ENCODE results near the gene ZDHHC22. TPM values are rescaled to one million over a fixed set of nuclear protein-coding genes. Genes with fewer than 3 reads are reported as not detected.
"Not testable (repeated sequence)": the region's sequence is repeated elsewhere in the genome, so short reads cannot be mapped to it uniquely, and the experiment has no call there.

Gene ZDHHC22
- total RNA-seq, 3 donors from 2014 or later (not counting 1 experiment from before 2014, with no cell fraction given), result not detected

DNA sequence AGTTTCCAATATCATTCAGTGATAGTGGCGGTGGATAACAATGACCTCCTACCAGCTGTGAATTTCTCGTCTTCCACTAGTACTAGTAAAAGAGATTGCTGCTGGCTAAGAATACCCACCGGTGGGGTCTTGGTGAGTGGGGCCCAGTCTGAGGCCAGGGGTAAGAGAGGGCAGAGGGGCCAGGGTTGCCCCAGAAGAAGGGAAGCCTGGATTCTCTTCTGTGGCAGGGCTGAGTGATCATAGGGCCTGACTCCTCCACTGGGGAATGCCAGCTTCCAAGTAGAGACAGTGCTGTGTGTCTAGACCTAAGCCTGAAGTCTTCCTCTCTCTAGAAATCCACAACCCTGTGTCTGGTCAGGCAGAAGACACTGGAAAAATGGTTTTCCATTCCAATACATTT is 34.3 kb upstream of the ZDHHC22 start:
- TF ChIP-seq, protein P1, sequence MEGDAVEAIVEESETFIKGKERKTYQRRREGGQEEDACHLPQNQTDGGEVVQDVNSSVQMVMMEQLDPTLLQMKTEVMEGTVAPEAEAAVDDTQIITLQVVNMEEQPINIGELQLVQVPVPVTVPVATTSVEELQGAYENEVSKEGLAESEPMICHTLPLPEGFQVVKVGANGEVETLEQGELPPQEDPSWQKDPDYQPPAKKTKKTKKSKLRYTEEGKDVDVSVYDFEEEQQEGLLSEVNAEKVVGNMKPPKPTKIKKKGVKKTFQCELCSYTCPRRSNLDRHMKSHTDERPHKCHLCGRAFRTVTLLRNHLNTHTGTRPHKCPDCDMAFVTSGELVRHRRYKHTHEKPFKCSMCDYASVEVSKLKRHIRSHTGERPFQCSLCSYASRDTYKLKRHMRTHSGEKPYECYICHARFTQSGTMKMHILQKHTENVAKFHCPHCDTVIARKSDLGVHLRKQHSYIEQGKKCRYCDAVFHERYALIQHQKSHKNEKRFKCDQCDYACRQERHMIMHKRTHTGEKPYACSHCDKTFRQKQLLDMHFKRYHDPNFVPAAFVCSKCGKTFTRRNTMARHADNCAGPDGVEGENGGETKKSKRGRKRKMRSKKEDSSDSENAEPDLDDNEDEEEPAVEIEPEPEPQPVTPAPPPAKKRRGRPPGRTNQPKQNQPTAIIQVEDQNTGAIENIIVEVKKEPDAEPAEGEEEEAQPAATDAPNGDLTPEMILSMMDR (IDR thresholded peaks at IDR 0.05), result no peak
- no peaks in the 10 kb centered on the region for H3K4me1 Mint-ChIP-seq
- no peak for DNase-seq
- Histone ChIP-seq H3K27me3 (ENCODE audit: control insufficient read depth, insufficient read depth, low read length) (peaks cover 2% of the 10 kb centered on the region), H3K4me3 (ENCODE audit: low read length) (no peak overlapping the region), H3K36me3 (ENCODE audit: control insufficient read depth, insufficient read depth, low read length) (no peaks in the 10 kb centered on the region), H3K9me3 (ENCODE audit: control insufficient read depth, insufficient read depth, low read length) (no peaks in the 10 kb centered on the region), H3K4me1 (ENCODE audit: control insufficient read depth, insufficient read depth, low read length) (peaks cover under 1% of the 10 kb centered on the region), H3K27ac (ENCODE audit: low read length) (no peak overlapping the region)
- no peak overlapping the region for H3K4me3 Mint-ChIP-seq
- WGBS (ENCODE audit: insufficient coverage), result 85% methylated on average over 2 of the region's 3 CpGs
- H3K36me3 Mint-ChIP-seq, result peaks cover under 1% of the 10 kb centered on the region
- no peak for ATAC-seq
- H3K9me3 Mint-ChIP-seq, result peaks cover under 1 to 1% of the 10 kb centered on the region in 2 donors
- H3K27ac Mint-ChIP-seq, result no peak overlapping the region
- intact Hi-C loops (cut with micrococcal nuclease), result no loop called here
- peaks cover 13 to 16% of the 10 kb centered on the region in 2 donors for H3K27me3 Mint-ChIP-seq (ENCODE audit: low read depth in 2 of 2)

GRCh38 chr14:77173911-77174617 is 32.5 kb upstream of the ZDHHC22 start:
- H3K27ac ChIP-seq (ENCODE audit: low read length); H3K27ac Mint-ChIP-seq; H3K9me3 ChIP-seq (ENCODE audit: control insufficient read depth, insufficient read depth, low read length); H3K27me3 ChIP-seq (ENCODE audit: control insufficient read depth, insufficient read depth, low read length); H3K4me1 Mint-ChIP-seq; DNase-seq; H3K4me1 ChIP-seq (ENCODE audit: control insufficient read depth, insufficient read depth, low read length); intact Hi-C loops (cut with micrococcal nuclease); ATAC-seq; H3K4me3 Mint-ChIP-seq; H3K36me3 ChIP-seq (ENCODE audit: control insufficient read depth, insufficient read depth, low read length); H3K4me3 ChIP-seq (ENCODE audit: low read length): not testable (repeated sequence)
- 90% methylated on average over 9 of the region's 9 CpGs for WGBS (ENCODE audit: insufficient coverage)
- H3K36me3 Mint-ChIP-seq, result peaks cover 11% of the 10 kb centered on the region
- peaks cover 13 to 18% of the 10 kb centered on the region in 2 donors for H3K27me3 Mint-ChIP-seq (ENCODE audit: low read depth in 2 of 2)
- peaks cover 4 to 11% of the 10 kb centered on the region in 2 donors for H3K9me3 Mint-ChIP-seq

DNA sequence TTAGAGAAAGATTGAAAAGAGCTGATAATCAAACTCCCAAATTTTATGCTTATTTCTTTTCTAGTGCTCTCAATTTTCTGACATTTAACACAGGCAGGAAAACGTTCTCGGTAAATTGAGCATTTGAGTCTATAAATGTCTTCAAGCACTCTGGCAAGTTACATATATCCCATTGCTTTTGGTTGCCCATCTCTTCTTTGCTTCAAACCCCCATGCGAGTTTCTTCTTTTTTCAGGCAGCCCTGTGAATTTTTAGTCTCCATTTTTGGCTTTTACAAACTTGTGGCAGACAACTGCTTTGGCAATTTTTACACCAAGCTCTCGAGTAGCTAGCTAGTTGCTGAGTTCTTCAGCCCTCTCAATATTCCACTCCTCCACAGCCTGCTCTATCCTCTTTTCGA is 31.3 kb upstream of the ZDHHC22 start:
- H3K27me3 Mint-ChIP-seq (ENCODE audit: low read depth in 2 of 2), result peaks cover 7 to 21% of the 10 kb centered on the region in 2 donors
- H3K27ac Mint-ChIP-seq, result no peak overlapping the region
- DNase-seq, result no peak
- Histone ChIP-seq H3K27me3 (ENCODE audit: control insufficient read depth, insufficient read depth, low read length) (peaks cover 2% of the 10 kb centered on the region), H3K4me3 (ENCODE audit: low read length) (no peak overlapping the region), H3K4me1 (ENCODE audit: control insufficient read depth, insufficient read depth, low read length) (no peaks in the 10 kb centered on the region), H3K9me3 (ENCODE audit: control insufficient read depth, insufficient read depth, low read length) (no peaks in the 10 kb centered on the region), H3K36me3 (ENCODE audit: control insufficient read depth, insufficient read depth, low read length) (no peaks in the 10 kb centered on the region), H3K27ac (ENCODE audit: low read length) (no peak overlapping the region)
- WGBS (ENCODE audit: insufficient coverage), result 87% methylated on average over 5 of the region's 5 CpGs
- TF ChIP-seq, protein P1 (IDR thresholded peaks at IDR 0.05), result no peak
- H3K4me3 Mint-ChIP-seq, result no peak overlapping the region
- H3K36me3 Mint-ChIP-seq, result peaks cover 11% of the 10 kb centered on the region
- intact Hi-C loops (cut with micrococcal nuclease), result no loop called here
- peaks cover 4 to 16% of the 10 kb centered on the region in 2 donors for H3K9me3 Mint-ChIP-seq
- ATAC-seq, result no peak
- no peaks in the 10 kb centered on the region for H3K4me1 Mint-ChIP-seq

DNA sequence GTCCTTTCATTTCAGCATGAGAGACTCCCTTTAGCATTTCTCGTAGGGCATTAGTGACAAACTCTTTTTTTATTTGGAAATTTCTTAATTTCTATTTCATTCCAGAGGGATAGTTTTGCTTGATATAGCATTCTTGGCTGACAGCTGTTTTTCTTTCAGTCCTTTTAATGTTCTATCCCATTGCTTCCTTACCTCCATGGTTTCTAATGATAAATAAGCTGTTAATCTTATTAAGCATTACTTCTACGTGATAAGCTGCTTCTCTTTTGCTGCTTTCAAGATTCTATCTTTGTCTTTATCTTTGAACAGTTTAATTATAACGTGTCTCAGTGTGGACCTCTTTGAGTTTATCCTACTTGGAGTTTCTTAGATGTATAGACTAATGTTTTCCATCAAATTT is 28.5 kb upstream of the ZDHHC22 start:
- H3K9me3 Mint-ChIP-seq, result peaks cover 4 to 16% of the 10 kb centered on the region in 2 donors
- no peak for DNase-seq
- peaks cover 11% of the 10 kb centered on the region for H3K36me3 Mint-ChIP-seq
- H3K4me3 ChIP-seq (ENCODE audit: low read length), result no peak overlapping the region
- H3K4me1 ChIP-seq (ENCODE audit: control insufficient read depth, insufficient read depth, low read length), result no peaks in the 10 kb centered on the region
- intact Hi-C loops (cut with micrococcal nuclease), result no loop called here
- no peak overlapping the region for H3K27ac Mint-ChIP-seq
- WGBS (ENCODE audit: insufficient coverage), result no CpG with 5 or more reads among the region's 3 CpGs
- no peak overlapping the region for H3K27ac ChIP-seq (ENCODE audit: low read length)
- no peaks in the 10 kb centered on the region for H3K36me3 ChIP-seq (ENCODE audit: control insufficient read depth, insufficient read depth, low read length)
- H3K4me3 Mint-ChIP-seq, result no peak overlapping the region
- H3K4me1 Mint-ChIP-seq, result no peaks in the 10 kb centered on the region
- peaks cover 7 to 20% of the 10 kb centered on the region in 2 donors for H3K27me3 Mint-ChIP-seq (ENCODE audit: low read depth in 2 of 2)
- peaks cover 2% of the 10 kb centered on the region for H3K27me3 ChIP-seq (ENCODE audit: control insufficient read depth, insufficient read depth, low read length)
- TF ChIP-seq, protein P1 (IDR thresholded peaks at IDR 0.05), result no peak
- H3K9me3 ChIP-seq (ENCODE audit: control insufficient read depth, insufficient read depth, low read length), result no peaks in the 10 kb centered on the region
- ATAC-seq, result no peak

Data from natural killer cell (primary cell).